Vein endothelial cell (primary cell): ENCODE data around the gene OR6M1. TPM values are rescaled to one million over a fixed set of nuclear protein-coding genes. Genes with fewer than 3 reads are reported as not detected.

Source experiments
- small RNA-seq: library from RNA; depleted of rRNA; stranded (forward); fragments of <200 nt; gene quantifications from one replicate; pipeline ENCODE3, GENCODE V24; 2012
- total RNA-seq: library from RNA; depleted of rRNA; stranded (reverse); fragments of >200 nt; gene quantifications from 2 replicates; pipeline ENCODE4 v1.2.3, GENCODE V29; 2012

The OR6M1 gene, protein sequence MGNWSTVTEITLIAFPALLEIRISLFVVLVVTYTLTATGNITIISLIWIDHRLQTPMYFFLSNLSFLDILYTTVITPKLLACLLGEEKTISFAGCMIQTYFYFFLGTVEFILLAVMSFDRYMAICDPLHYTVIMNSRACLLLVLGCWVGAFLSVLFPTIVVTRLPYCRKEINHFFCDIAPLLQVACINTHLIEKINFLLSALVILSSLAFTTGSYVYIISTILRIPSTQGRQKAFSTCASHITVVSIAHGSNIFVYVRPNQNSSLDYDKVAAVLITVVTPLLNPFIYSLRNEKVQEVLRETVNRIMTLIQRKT
- total RNA-seq, result not detected in 2 replicates

DNA sequence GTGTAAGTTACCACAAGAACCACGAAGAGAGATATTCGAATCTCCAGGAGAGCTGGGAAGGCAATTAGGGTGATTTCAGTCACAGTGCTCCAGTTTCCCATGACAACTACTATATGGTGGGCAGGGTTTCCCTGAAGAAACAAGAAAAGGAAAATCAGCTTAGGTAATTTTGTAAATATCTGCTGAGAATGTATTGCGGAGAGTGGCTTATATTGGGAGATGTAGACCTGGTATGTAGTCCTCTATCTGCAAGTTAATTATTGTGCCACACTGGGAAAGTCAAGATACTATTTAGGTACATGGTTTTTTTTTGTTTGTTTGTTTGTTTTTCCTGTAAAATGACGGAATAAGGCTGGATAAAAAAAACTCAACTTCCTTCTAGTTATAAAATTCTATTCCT is at the start of gene OR6M1:
Gene OR6M1 (minus strand): TSS at position 101 of the 400 bp plus-strand sequence. CDS start 0 bp downstream, at position 101.

Small RNA genes lying within 50 kb of the gene (small RNA-seq; reads per million reads assigned to genes)
- 3.1 reads per million, percentile 88 among the genes with 10 or more reads in this experiment for gene RNU1-21P

Other genes with a start within 250 kb of the OR6M1 start
- gene SCN3B, start 151.7 kb downstream of the OR6M1 start, total RNA-seq, result 0.65 and 1.7 TPM in 2 replicates
- gene ZNF202, start 64.7 kb downstream of the OR6M1 start, total RNA-seq, result 7.5 and 9.6 TPM in 2 replicates
- gene OR6X1, start 51.8 kb downstream of the OR6M1 start, total RNA-seq, result not detected in 2 replicates
- not detected in 2 replicates for gene TMEM225, start 79.3 kb upstream of the OR6M1 start, total RNA-seq
- not detected in 2 replicates for gene OR8D4, start 95.8 kb upstream of the OR6M1 start, total RNA-seq
- gene OR4D5, start 133.3 kb upstream of the OR6M1 start, total RNA-seq, result not detected in 2 replicates
- gene OR6T1, start 137.5 kb upstream of the OR6M1 start, total RNA-seq, result not detected in 2 replicates
- not detected in 2 replicates for gene OR10S1, start 171.4 kb upstream of the OR6M1 start, total RNA-seq
- not detected in 2 replicates for gene OR10G6, start 188.8 kb upstream of the OR6M1 start, total RNA-seq
- gene OR10G4, start 206.6 kb upstream of the OR6M1 start, total RNA-seq, result 0.33 TPM in 1 of 2 replicates, not detected in the other
- gene OR10G9, start 216.7 kb upstream of the OR6M1 start, total RNA-seq, result 0.65 TPM in 1 of 2 replicates, not detected in the other
- 0.19 and 0.33 TPM in 2 replicates for gene OR10G8, start 220.4 kb upstream of the OR6M1 start, total RNA-seq
- not detected in 2 replicates for gene OR10G7, start 235.0 kb upstream of the OR6M1 start, total RNA-seq